DND-41 (cell line): ENCODE results near the gene KCNIP1.

Experiments used
- EZH2 ChIP-seq: IDR thresholded peaks from 3 replicates; pipeline ENCODE4 v1.6.1; 2012; ENCODE audit warnings: borderline replicate concordance, low read depth, mild to moderate bottlenecking, moderate library complexity, low read length, inconsistent platforms; ENCODE audit not compliant: severe bottlenecking
- TF ChIP-seq, protein P1 (sequence below): IDR thresholded peaks from 2 replicates; pipeline ENCODE4 v1.5.1; 2012; ENCODE audit warnings: borderline replicate concordance, low read length, moderate library complexity, mild to moderate bottlenecking; ENCODE audit not compliant: poor library complexity, severe bottlenecking; ENCODE audit errors: extremely low read depth

DNA sequence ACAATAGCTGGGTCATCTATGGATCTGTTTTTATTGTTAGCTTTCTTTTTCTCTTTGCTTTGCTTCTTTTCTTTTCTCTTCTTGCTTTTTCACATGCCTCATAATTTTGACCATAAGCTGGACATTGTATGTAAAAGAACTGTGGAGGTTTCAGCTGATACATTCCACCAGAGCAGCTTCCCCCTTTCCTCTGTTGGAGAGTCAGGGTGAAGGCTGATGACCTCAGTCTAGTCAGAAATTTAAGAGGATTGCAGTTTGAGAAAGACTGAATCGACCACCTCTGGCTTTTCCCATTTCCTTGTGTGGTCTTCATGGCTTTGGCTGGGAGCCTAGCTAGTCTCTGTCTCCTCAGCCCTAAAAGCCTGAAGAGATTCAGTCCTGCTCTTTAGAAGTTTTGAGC, 42.0 kb downstream of the KCNIP1 start:
- TF ChIP-seq EZH2, result no peak
- TF ChIP-seq, protein P1, sequence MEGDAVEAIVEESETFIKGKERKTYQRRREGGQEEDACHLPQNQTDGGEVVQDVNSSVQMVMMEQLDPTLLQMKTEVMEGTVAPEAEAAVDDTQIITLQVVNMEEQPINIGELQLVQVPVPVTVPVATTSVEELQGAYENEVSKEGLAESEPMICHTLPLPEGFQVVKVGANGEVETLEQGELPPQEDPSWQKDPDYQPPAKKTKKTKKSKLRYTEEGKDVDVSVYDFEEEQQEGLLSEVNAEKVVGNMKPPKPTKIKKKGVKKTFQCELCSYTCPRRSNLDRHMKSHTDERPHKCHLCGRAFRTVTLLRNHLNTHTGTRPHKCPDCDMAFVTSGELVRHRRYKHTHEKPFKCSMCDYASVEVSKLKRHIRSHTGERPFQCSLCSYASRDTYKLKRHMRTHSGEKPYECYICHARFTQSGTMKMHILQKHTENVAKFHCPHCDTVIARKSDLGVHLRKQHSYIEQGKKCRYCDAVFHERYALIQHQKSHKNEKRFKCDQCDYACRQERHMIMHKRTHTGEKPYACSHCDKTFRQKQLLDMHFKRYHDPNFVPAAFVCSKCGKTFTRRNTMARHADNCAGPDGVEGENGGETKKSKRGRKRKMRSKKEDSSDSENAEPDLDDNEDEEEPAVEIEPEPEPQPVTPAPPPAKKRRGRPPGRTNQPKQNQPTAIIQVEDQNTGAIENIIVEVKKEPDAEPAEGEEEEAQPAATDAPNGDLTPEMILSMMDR, result no peak
